Upper lobe of right lung (tissue), 1 donor: ENCODE data around the gene ZNF701. TPM values are rescaled to one million over a fixed set of nuclear protein-coding genes. Genes with fewer than 3 reads are reported as not detected.

Experiments
- ATAC-seq: fragments of 200-7000 bp; cut with Tn5 transposase; one replicate; pipeline ENCODE4 v1.9.1; 2020; ENCODE audit warnings: mild to moderate bottlenecking, moderate library complexity
- DNase-seq: peaks from one replicate; pipeline ENCODE4 v3.0.0-alpha.2; 2020
- H3K27ac ChIP-seq: fragments of 200-600 bp; one replicate; pipeline ENCODE4 v1.8.0; 2022
- H3K27me3 ChIP-seq: fragments of 200-600 bp; one replicate; pipeline ENCODE4 v1.8.0; 2022; ENCODE audit warnings: mild to moderate bottlenecking
- H3K36me3 ChIP-seq: fragments of 200-600 bp; one replicate; pipeline ENCODE4 v1.8.0; 2022
- H3K4me1 ChIP-seq: fragments of 200-600 bp; one replicate; pipeline ENCODE4 v1.8.0; 2022
- H3K4me3 ChIP-seq: fragments of 200-600 bp; one replicate; pipeline ENCODE4 v1.8.0; 2022; ENCODE audit warnings: mild to moderate bottlenecking
- H3K9me3 ChIP-seq: fragments of 200-600 bp; one replicate; pipeline ENCODE4 v1.8.0; 2022
- intact Hi-C: fragments of 100-400 bp; cut with DNase I; formaldehyde crosslinking; loops from one replicate; pipeline ENCODE4 v1.11.0; 2022
- long read RNA-seq: library from polyadenylated mRNA; unstranded; transcript quantifications from one replicate; pipeline ENCODE4 v2.0.0, GENCODE V29; 2021
- total RNA-seq: library from RNA; stranded (reverse); fragmentation: NEBNext Ultra II Directional; extraction: Animal tissue kit (Norgen Biotek cat#: 25700); gene quantifications from one replicate; pipeline ENCODE4 v1.2.1, GENCODE V29; 2021
- TF ChIP-seq, protein P1 (sequence below): fragments of 200-600 bp; IDR thresholded peaks from one replicate; pipeline ENCODE4 v1.8.0; 2022; ENCODE audit warnings: antibody characterized with exemption
- donor health status: DM: no; HTN: yes; CAD: no; lungs with severe emphysema.

The ZNF701 gene
- total RNA-seq, result 18.5 TPM
- long read RNA-seq, transcript ZNF701-202 (4 exons, 2,634 nt), result major isoform, 7 of 16 reads
- long read RNA-seq, partial matches to known transcripts, result 0 of 16 reads
- long read RNA-seq, other reads (novel, unspliced or antisense), result 9 of 16 reads

DNA sequence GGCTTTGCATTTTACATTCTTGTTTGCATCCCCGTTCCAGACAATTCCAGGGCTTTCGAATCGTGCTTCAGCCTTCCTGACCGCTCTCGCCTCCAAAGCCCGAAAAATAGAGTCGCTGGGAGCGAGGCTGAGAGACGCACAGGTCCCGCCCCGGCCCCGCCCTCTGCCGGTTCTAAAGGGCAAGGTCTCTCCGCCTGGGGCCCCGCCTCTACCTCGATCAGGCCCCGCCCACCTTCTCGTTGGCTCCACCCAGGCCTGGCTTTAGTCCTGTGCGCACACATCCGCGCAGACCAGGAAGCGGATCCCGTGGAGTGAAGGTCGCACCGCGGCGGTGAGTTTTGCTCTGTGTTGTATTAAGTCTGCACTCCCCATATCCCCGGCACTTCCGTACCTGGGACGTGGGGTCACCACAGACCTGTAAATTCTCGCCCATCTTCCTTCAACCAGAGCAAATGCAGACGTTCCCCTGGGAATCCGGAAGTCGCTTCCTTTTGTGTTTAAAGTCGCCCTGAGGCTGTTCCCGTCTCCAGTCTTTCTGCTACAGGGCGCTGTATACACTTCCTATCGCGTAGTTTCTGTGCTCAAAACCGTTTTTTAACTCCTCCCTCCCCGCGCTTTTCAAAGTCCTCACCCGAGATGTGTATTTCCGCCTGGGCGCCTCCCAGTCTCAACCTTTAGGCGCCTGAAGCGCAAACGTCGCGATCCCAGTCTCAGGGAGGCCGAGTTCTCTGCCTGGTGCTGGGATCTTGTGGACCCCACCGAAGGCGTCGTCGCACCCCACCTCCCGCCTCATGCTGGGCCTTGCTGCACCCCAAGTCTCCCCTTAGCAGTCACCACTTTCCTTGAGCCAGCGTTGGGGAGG is at the start of gene ZNF701:
Gene ZNF701 (plus strand): TSS at position 288 of the 862 bp plus-strand sequence. CDS start 3,861 bp downstream, outside the sequence.
- no peaks in the 10 kb centered on the region for H3K27me3 ChIP-seq
- DNase-seq, result peak; percentile 96
- H3K9me3 ChIP-seq, result no peaks in the 10 kb centered on the region
- H3K4me1 ChIP-seq, result no peaks in the 10 kb centered on the region
- H3K4me3 ChIP-seq, result peak within 1 kb of the TSS; percentile 80
- intact Hi-C loops, result no loop called here
- ATAC-seq, result peak; percentile 100
- H3K27ac ChIP-seq, result peak within 1 kb of the TSS; percentile 87
- H3K36me3 ChIP-seq, result peaks cover 14% of the 10 kb centered on the region
- TF ChIP-seq, protein P1, sequence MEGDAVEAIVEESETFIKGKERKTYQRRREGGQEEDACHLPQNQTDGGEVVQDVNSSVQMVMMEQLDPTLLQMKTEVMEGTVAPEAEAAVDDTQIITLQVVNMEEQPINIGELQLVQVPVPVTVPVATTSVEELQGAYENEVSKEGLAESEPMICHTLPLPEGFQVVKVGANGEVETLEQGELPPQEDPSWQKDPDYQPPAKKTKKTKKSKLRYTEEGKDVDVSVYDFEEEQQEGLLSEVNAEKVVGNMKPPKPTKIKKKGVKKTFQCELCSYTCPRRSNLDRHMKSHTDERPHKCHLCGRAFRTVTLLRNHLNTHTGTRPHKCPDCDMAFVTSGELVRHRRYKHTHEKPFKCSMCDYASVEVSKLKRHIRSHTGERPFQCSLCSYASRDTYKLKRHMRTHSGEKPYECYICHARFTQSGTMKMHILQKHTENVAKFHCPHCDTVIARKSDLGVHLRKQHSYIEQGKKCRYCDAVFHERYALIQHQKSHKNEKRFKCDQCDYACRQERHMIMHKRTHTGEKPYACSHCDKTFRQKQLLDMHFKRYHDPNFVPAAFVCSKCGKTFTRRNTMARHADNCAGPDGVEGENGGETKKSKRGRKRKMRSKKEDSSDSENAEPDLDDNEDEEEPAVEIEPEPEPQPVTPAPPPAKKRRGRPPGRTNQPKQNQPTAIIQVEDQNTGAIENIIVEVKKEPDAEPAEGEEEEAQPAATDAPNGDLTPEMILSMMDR, result peak; percentile 33

DNA sequence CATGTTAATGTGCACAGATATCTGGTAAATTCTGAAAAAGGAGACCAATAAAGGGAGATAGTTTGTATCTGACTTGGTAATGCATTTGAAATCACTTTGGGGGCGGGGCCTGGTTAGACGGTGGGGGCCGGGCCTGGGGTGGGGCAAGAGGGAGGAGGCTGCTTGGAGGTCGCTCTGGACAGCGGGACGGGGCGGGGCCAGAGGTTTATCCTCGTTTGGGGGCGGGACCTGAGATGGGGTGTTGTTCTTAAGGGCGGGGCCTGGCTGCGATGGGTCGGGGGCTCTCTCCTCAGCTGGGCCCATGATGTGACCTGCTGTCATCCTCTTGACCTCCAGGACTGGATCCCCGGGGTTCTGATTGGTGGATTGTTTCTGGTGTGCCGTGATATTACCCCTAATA is 47.5 kb upstream of the ZNF701 start:
- Histone ChIP-seq H3K9me3 (no peaks in the 10 kb centered on the region), H3K4me1 (no peaks in the 10 kb centered on the region), H3K27me3 (no peaks in the 10 kb centered on the region), H3K36me3 (no peaks in the 10 kb centered on the region), H3K27ac (no peak overlapping the region), H3K4me3 (no peak overlapping the region)
- ATAC-seq (no peak), DNase-seq (no peak)
- intact Hi-C loops, result no loop called here
- TF ChIP-seq, protein P1, result no peak

DNA sequence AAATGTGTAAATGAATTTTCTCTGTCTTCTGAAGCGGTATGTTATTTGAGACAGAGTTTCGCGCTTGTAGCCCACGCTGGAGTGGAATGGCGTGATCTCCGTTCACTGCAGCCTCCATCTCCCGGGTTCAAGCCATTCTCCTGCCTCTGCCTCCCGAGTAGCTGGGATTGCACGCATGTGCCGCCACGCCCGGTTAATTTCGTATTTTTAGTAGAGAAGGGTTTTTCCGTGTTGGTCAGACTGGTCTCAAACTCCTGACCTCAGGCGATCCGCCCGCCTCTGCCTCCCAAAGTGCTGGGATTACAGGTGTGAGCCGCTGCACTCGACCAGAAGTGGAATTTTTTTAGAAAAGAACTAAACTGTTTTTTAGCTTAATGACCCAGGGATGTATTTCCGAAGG is 46.0 kb upstream of the ZNF701 start:
- peaks cover 7% of the 10 kb centered on the region for H3K4me1 ChIP-seq
- intact Hi-C loops, result no loop called here
- H3K27me3 ChIP-seq, result no peaks in the 10 kb centered on the region
- no peak overlapping the region for H3K4me3 ChIP-seq
- DNase-seq (no peak), ATAC-seq (no peak)
- H3K36me3 ChIP-seq, result no peaks in the 10 kb centered on the region
- H3K9me3 ChIP-seq, result no peaks in the 10 kb centered on the region
- TF ChIP-seq, protein P1, result no peak
- no peak overlapping the region for H3K27ac ChIP-seq

DNA sequence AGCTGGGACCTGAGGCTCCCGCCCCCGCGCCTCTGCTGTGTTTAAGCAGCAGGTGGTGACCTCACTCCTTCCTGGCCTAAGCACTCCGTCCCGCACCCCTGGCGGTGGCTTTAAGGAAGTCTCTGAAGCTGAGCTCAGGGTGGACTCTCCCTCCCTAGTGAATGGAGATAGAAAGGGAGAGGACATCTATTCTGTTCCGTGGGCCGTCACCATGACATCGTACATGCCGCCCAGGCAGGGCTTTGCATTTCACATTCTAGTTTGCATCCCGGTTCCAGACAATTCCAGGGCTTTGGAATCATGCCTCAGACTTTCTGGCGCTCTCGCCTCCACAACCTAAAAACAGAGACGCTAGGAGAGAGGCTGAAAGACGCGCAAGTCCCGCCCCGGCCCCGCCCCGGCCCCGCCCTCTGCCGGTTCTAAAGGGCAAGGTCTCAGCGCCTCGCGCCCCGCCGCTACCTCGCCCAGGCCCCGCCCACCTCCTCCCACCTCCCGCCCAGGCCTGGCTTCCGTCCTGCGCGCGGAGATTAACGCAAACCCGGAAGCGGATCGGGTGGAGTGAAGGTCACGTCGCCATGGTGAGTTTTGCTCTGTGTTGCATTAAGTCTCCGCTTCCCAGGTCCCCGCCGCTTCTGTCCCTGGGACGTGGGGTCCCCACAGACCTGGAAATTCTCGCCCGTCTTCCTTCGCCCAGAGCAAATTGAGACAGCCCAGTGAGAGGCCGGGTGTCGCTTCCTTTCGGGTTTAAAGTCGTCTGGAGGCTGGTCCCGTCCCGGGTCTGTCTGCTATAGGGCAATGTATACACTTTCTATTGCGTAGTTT is 42.7 kb upstream of the ZNF701 start, which contains the start of gene ZNF808:
Gene ZNF808 (plus strand): TSS at position 535 of the 822 bp plus-strand sequence. CDS start 15,617 bp downstream, outside the sequence.
- H3K4me3 ChIP-seq, result peak within 1 kb of the TSS; percentile 80
- DNase-seq, result peak; percentile 99
- H3K27me3 ChIP-seq, result no peaks in the 10 kb centered on the region
- peak within 1 kb of the TSS; percentile 95 for H3K27ac ChIP-seq
- no peaks in the 10 kb centered on the region for H3K9me3 ChIP-seq
- intact Hi-C loops, result no loop called here
- peaks cover 7% of the 10 kb centered on the region for H3K4me1 ChIP-seq
- TF ChIP-seq, protein P1, result peak; percentile 65
- H3K36me3 ChIP-seq, result no peaks in the 10 kb centered on the region
- peak; percentile 99 for ATAC-seq

DNA sequence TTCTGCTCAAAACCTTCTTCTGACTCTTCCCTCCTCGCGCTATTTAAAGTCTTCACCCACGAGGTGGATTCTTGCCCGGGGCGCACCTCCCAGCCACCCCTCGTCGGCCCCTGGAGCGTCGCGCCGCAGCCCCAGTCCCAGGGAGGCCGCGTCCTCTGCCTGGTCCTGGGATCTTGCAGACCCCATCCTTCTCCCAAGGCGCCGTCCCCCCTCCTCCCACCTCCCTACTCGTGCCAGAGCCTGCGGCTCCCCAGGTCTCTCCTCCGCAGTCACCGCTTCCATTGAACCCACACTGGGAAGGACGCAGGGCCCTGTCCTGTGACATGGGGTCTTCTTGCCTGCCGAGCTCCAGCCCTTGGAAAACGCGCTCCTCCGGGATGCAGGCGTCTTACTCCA is 42.1 kb upstream of the ZNF701 start:
- H3K27ac ChIP-seq, result peak overlapping the region; percentile 95
- peaks cover 7% of the 10 kb centered on the region for H3K4me1 ChIP-seq
- TF ChIP-seq, protein P1, result no peak
- H3K36me3 ChIP-seq, result no peaks in the 10 kb centered on the region
- ATAC-seq, result peak; percentile 9
- intact Hi-C loops, result no loop called here
- peak overlapping the region; percentile 80 for H3K4me3 ChIP-seq
- no peaks in the 10 kb centered on the region for H3K9me3 ChIP-seq
- peak; percentile 66 for DNase-seq
- no peaks in the 10 kb centered on the region for H3K27me3 ChIP-seq
